DOHH2 (cell line): ENCODE measurements around the gene H6PD.

Experiments
- H3F3A ChIP-seq: fragments of 200-600 bp; sonication (generic), shearing (Covaris generic); 2 replicates; pipeline ENCODE4 v1.6.0; 2016; ENCODE audit warnings: antibody characterized with exemption, mild to moderate bottlenecking; ENCODE audit not compliant: control insufficient read depth, insufficient read depth
- H3K27ac ChIP-seq: fragments of 200-600 bp; sonication (generic); 2 replicates; pipeline ENCODE4 v1.5.1; 2014; ENCODE audit warnings: low read depth, mild to moderate bottlenecking, low read length, moderate library complexity
- H3K27me3 ChIP-seq: fragments of 200-600 bp; sonication (generic); 2 replicates; pipeline ENCODE4 v1.6.1; 2014; ENCODE audit warnings: mild to moderate bottlenecking, low read length, mixed read lengths; ENCODE audit not compliant: control insufficient read depth
- H3K36me3 ChIP-seq: fragments of 200-600 bp; sonication (generic); 2 replicates; pipeline ENCODE4 v1.6.1; 2014; ENCODE audit warnings: mild to moderate bottlenecking, low read length, moderate library complexity, mixed read lengths; ENCODE audit not compliant: control insufficient read depth
- H3K4me1 ChIP-seq: fragments of 200-600 bp; sonication (generic); 2 replicates; pipeline ENCODE4 v1.6.1; 2014; ENCODE audit warnings: mild to moderate bottlenecking, low read length, mixed read lengths; ENCODE audit not compliant: control insufficient read depth
- H3K4me2 ChIP-seq: fragments of 200-600 bp; sonication (generic); 2 replicates; pipeline ENCODE4 v1.6.0; 2014; ENCODE audit warnings: mild to moderate bottlenecking, low read length, moderate library complexity
- H3K4me3 ChIP-seq: fragments of 200-600 bp; sonication (generic); 2 replicates; pipeline ENCODE4 v1.5.1; 2014; ENCODE audit warnings: mild to moderate bottlenecking, low read length, mixed read lengths
- H3K79me2 ChIP-seq: fragments of 200-600 bp; sonication (generic); 2 replicates; pipeline ENCODE4 v1.6.1; 2014; ENCODE audit warnings: mild to moderate bottlenecking, low read length, mixed read lengths; ENCODE audit not compliant: control insufficient read depth
- H3K9me2 ChIP-seq: fragments of 200-600 bp; sonication (generic); replicated peaks from 2 replicates; pipeline ENCODE4 v1.6.1; 2014; ENCODE audit warnings: mild to moderate bottlenecking, low read length, mixed read lengths; ENCODE audit not compliant: control insufficient read depth
- H3K9me3 ChIP-seq: fragments of 200-600 bp; sonication (generic); 2 replicates; pipeline ENCODE4 v1.6.1; 2014; ENCODE audit warnings: antibody characterized with exemption, low read length, mixed read lengths; ENCODE audit not compliant: control insufficient read depth, insufficient read depth
- H4K20me1 ChIP-seq: fragments of 200-600 bp; sonication (generic); 2 replicates; pipeline ENCODE4 v1.6.0; 2014; ENCODE audit warnings: low read depth, mild to moderate bottlenecking, antibody characterized with exemption, low read length, moderate library complexity; ENCODE audit not compliant: control insufficient read depth, insufficient read depth
- CTCF ChIP-seq: fragments of 200-600 bp; sonication (generic); IDR thresholded peaks from one replicate; pipeline ENCODE4 v1.5.1; 2014; ENCODE audit warnings: antibody characterized with exemption, mild to moderate bottlenecking, low read depth, low read length; ENCODE audit not compliant: poor library complexity, severe bottlenecking
- EZH2phosphoT487 ChIP-seq: fragments of 200-600 bp; sonication (generic); IDR thresholded peaks from 2 replicates; pipeline ENCODE4 v1.6.1; 2017; ENCODE audit warnings: borderline replicate concordance, mild to moderate bottlenecking, antibody characterized with exemption, low read length, moderate library complexity, mixed read lengths

The H6PD gene

DNA sequence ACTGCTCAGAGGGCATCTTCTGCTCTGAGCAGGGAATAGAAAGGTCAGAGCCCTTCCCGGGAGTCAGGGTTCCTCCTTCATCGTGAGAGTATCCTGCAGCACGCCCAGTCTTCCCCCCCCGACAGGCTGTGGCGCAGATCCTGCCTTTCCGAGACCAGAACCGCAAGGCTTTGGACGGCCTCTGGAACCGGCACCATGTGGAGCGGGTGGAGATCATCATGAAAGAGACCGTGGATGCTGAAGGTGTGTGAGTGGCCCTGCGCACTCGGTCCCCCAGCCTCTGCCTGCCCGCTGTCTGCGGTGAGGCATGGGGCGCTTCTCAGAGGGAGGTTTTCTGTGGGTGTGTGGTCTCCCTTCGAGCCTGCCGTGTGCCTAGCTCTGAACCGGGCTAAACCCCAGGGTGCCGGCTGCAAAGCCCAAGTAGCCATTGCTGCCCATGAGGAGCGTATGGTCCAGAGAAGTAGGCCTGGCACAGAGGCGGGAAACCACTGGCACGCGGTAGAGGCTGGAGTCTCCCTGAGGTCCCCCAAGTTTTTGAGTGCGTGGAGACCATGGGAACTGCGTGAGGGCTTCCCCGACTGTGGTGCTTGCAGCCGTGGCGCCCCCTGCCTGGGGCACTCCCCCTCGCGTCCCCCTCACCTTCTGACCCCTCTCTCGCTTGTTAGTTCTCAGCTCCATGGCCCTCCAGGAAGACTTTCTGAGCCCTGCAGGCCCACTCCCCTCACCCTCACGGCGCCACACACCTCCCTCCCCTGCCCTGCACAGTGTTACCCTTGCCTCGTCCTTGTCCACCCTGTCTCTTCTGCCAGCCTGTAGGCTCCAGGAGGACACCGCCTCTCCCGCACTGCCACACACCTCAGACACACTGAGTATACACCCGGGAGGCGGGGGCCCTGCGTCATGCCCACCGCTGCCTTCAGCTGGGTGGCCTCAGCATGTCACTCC, 12.5 kb downstream of the H6PD start:
- no peaks in the 10 kb centered on the region for H3K79me2 ChIP-seq
- TF ChIP-seq EZH2phosphoT487 (no peak), CTCF (no peak)
- no peak overlapping the region for H3K27ac ChIP-seq
- H3K9me3 ChIP-seq, result no peaks in the 10 kb centered on the region
- H3K4me2 ChIP-seq, result no peak overlapping the region
- no peaks in the 10 kb centered on the region for H3F3A ChIP-seq
- H3K4me1 ChIP-seq, result no peaks in the 10 kb centered on the region
- no peaks in the 10 kb centered on the region for H3K36me3 ChIP-seq
- no peaks in the 10 kb centered on the region for H4K20me1 ChIP-seq
- H3K27me3 ChIP-seq, result no peaks in the 10 kb centered on the region
- no peaks in the 10 kb centered on the region for H3K9me2 ChIP-seq
- no peak overlapping the region for H3K4me3 ChIP-seq

DNA sequence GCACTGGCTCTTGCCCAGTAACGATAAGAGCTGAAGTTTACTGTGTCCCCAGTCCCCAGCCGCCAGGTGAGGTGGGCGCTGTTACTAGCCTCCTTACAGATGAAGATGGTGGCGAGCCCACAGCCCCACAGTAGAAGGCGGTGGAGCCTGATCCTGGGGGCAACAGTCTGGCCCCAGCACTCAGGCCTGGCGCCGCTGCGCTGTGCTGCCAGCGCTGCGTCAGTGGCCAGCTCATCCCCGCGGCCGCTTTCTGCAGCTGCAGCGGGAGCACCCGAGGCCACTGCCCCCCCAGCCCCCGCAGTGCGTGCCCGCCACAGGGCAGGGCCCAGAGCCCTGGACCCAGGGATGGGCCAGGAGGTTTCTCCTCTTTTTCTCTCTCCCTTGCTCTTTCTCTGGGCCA, 13.3 kb downstream of the H6PD start:
- H4K20me1 ChIP-seq, result no peaks in the 10 kb centered on the region

DNA sequence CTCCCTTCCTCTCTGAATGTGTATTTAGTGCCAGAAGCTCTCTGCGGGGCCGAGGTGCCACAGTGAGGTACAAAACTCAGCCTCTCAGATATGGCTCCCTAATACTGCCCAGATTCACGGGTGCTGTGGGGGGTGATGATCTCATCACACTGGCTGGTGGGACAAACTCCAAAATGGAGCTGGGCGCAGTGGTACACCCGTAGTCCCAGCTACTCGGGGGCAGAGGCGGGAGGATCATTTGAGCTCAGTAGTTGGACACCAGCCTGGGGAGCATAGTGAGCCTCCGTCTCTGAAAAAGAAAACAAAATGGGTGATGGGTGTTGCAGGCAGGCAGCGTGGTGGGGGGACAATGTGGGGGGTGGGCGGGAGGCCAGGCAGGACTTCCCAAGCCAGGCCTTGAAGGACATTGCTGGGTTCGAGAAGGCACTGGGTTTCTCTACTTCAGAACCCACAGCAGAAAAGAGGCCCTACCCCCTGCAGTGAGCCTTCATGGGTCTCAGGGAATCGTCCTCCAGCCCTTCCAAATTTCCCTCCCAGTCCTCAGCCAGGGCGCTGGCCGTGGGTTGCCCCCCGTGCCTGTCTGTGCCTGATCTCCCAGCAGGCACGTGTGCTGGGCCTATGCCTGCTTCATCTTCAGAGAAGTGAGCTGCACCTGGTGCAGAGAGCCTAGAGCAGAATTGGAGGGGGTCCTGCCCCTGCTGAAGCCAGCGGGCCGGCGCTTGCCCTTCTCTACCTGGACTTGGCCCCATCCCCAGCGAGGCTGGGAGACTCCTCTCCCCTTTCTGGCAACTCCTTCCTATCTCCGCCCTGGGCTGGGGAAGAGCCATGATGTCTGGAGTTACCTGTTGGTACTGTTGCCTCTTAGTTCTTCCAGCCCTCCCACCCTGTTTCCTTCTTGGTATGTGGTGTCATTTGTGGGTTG, 14.0 kb downstream of the H6PD start:
- no peak overlapping the region for H3K4me3 ChIP-seq
- no peaks in the 10 kb centered on the region for H3K9me2 ChIP-seq
- no peaks in the 10 kb centered on the region for H4K20me1 ChIP-seq
- no peaks in the 10 kb centered on the region for H3K9me3 ChIP-seq
- no peak overlapping the region for H3K27ac ChIP-seq
- H3F3A ChIP-seq, result no peaks in the 10 kb centered on the region
- H3K36me3 ChIP-seq, result no peaks in the 10 kb centered on the region
- no peak overlapping the region for H3K4me2 ChIP-seq
- no peaks in the 10 kb centered on the region for H3K4me1 ChIP-seq
- TF ChIP-seq EZH2phosphoT487, result no peak
- TF ChIP-seq CTCF, result no peak
- no peaks in the 10 kb centered on the region for H3K27me3 ChIP-seq
- H3K79me2 ChIP-seq, result no peaks in the 10 kb centered on the region

More for the DNA sequence above, 13.3 kb downstream of the H6PD start:
- H3K27ac ChIP-seq, result no peak overlapping the region
- no peaks in the 10 kb centered on the region for H3F3A ChIP-seq
- H3K36me3 ChIP-seq, result no peaks in the 10 kb centered on the region
- H3K9me3 ChIP-seq, result no peaks in the 10 kb centered on the region
- H3K4me2 ChIP-seq, result no peak overlapping the region
- H3K4me3 ChIP-seq, result no peak overlapping the region
- no peaks in the 10 kb centered on the region for H3K79me2 ChIP-seq
- H3K9me2 ChIP-seq, result no peaks in the 10 kb centered on the region
- H3K27me3 ChIP-seq, result no peaks in the 10 kb centered on the region
- TF ChIP-seq EZH2phosphoT487, result no peak
- no peak for TF ChIP-seq CTCF
- no peaks in the 10 kb centered on the region for H3K4me1 ChIP-seq
